RPMI7951 (cell line): Measurements from ENCODE around the gene DELE1. TPM values are rescaled to one million over a fixed set of nuclear protein-coding genes. Genes with fewer than 3 reads are reported as not detected.

Source experiments
- DNase-seq: peaks from one replicate; pipeline ENCODE4 v3.0.0-alpha.2; 2012; ENCODE audit warnings: low read depth
- total RNA-seq: library from RNA; depleted of rRNA; stranded (reverse); fragments of >200 nt; shearing (Covaris generic); gene quantifications from 2 replicates; pipeline ENCODE4 v1.2.3, GENCODE V29; 2014

DELE1 gene
- total RNA-seq, 1 experiment from 2014 or later, result 33.9 TPM

- DNase-seq, result peak; percentile 14
These were observed 34.4 kb downstream of the DELE1 start, which contains the start of gene PCDH12 for GRCh38 chr5:141958113-141958512. TSS of gene PCDH12 (minus strand) at chr5:141958202. CDS start at chr5:141957851, 351 bp downstream.

GRCh38 chr5:141958546-141959172 lies 35.0 kb downstream of the DELE1 start:
- no peak for DNase-seq

- DNase-seq, result no peak
These were observed 36.3 kb downstream of the DELE1 start for GRCh38 chr5:141960018-141960417.

- DNase-seq, result peak; percentile 76
These were observed 37.0 kb downstream of the DELE1 start for GRCh38 chr5:141960449-141961323.

GRCh38 chr5:141961466-141961865 lies 37.8 kb downstream of the DELE1 start:
- no peak for DNase-seq

- DNase-seq, result no peak
These were observed 40.0 kb downstream of the DELE1 start for GRCh38 chr5:141963701-141964100.

- DNase-seq, result no peak
These were observed 41.4 kb downstream of the DELE1 start for GRCh38 chr5:141965071-141965470.

GRCh38 chr5:141966275-141966962 lies 42.7 kb downstream of the DELE1 start:
- DNase-seq, result no peak

- DNase-seq, result no peak
These were observed 43.3 kb downstream of the DELE1 start for GRCh38 chr5:141966963-141967333.

- peak; percentile 90 for DNase-seq
These were observed 45.4 kb downstream of the DELE1 start, which contains the start of gene RNF14 for GRCh38 chr5:141968914-141969608. TSS of gene RNF14 (plus strand) at chr5:141969105. CDS start at chr5:141973589, 4,484 bp downstream.

- DNase-seq, result peak; percentile 52
These were observed 46.4 kb downstream of the DELE1 start for GRCh38 chr5:141969783-141970771.

- DNase-seq, result no peak
These were observed 50.4 kb downstream of the DELE1 start for GRCh38 chr5:141973871-141974595.

GRCh38 chr5:141976176-141976575 lies 52.5 kb downstream of the DELE1 start:
- DNase-seq, result no peak

- no peak for DNase-seq
These were observed 54.7 kb downstream of the DELE1 start for GRCh38 chr5:141978389-141978788.

- DNase-seq, result no peak
These were observed 59.0 kb downstream of the DELE1 start for GRCh38 chr5:141982626-141983025.

- DNase-seq, result no peak
These were observed 62.4 kb downstream of the DELE1 start for GRCh38 chr5:141986072-141986471.

- DNase-seq, result no peak
These were observed 66.0 kb downstream of the DELE1 start for GRCh38 chr5:141989720-141990119.
